Nephron progenitor cell (in vitro differentiated cells): ENCODE results near the gene ZNF646.

ENCODE experiments used
- DNase-seq: peaks from one replicate; pipeline ENCODE4 v3.0.0; 2021
- H3K27ac Mint-ChIP-seq: 2 replicates; pipeline ENCODE4 v1.8.0; 2021; ENCODE audit warnings: mild to moderate bottlenecking, moderate library complexity, mixed read lengths
- H3K27me3 Mint-ChIP-seq: 2 replicates; pipeline ENCODE4 v1.8.0; 2021; ENCODE audit warnings: mild to moderate bottlenecking, low read depth, mixed read lengths; ENCODE audit not compliant: poor library complexity
- H3K36me3 Mint-ChIP-seq: 2 replicates; pipeline ENCODE4 v1.8.0; 2021; ENCODE audit warnings: low read depth, mixed read lengths
- H3K4me1 Mint-ChIP-seq: 2 replicates; pipeline ENCODE4 v1.8.0; 2021; ENCODE audit warnings: mixed read lengths
- H3K4me3 Mint-ChIP-seq: 2 replicates; pipeline ENCODE4 v1.8.0; 2021; ENCODE audit warnings: mild to moderate bottlenecking, moderate library complexity, mixed read lengths
- H3K9me3 Mint-ChIP-seq: 2 replicates; pipeline ENCODE4 v1.8.0; 2021; ENCODE audit warnings: mild to moderate bottlenecking, moderate library complexity, mixed read lengths
- CTCF ChIP-seq: fragments of 200-600 bp; sonication (generic); IDR thresholded peaks from 2 replicates; pipeline ENCODE4 v1.5.0; 2021; ENCODE audit warnings: antibody characterized with exemption

The ZNF646 gene

GRCh38 chr16:31131416-31131815, 57.2 kb downstream of the ZNF646 start:
- H3K36me3 Mint-ChIP-seq: no peaks in the 10 kb centered on the region
- DNase-seq: no peak
- no peaks in the 10 kb centered on the region for H3K9me3 Mint-ChIP-seq
- H3K27me3 Mint-ChIP-seq: peaks cover 3% of the 10 kb centered on the region
- no peak for TF ChIP-seq CTCF
- H3K4me1 Mint-ChIP-seq: peaks cover 34% of the 10 kb centered on the region
- no peak overlapping the region for H3K4me3 Mint-ChIP-seq
- H3K27ac Mint-ChIP-seq: no peak overlapping the region

- Mint-ChIP-seq H3K4me3 (no peak overlapping the region), H3K27me3 (peaks cover 3% of the 10 kb centered on the region), H3K36me3 (no peaks in the 10 kb centered on the region), H3K9me3 (no peaks in the 10 kb centered on the region), H3K27ac (no peak overlapping the region), H3K4me1 (peaks cover 34% of the 10 kb centered on the region)
- no peak for DNase-seq
- no peak for TF ChIP-seq CTCF
Measured at GRCh38 chr16:31131841-31132271, 57.6 kb downstream of the ZNF646 start.

GRCh38 chr16:31132303-31132979, 58.2 kb downstream of the ZNF646 start:
- Mint-ChIP-seq H3K4me1 (peaks cover 34% of the 10 kb centered on the region), H3K36me3 (no peaks in the 10 kb centered on the region), H3K9me3 (no peaks in the 10 kb centered on the region), H3K27me3 (peaks cover 3% of the 10 kb centered on the region), H3K4me3 (no peak overlapping the region), H3K27ac (no peak overlapping the region)
- no peak for TF ChIP-seq CTCF
- no peak for DNase-seq

- no peak for TF ChIP-seq CTCF
- H3K4me1 Mint-ChIP-seq: peaks cover 35% of the 10 kb centered on the region
- no peak overlapping the region for H3K4me3 Mint-ChIP-seq
- no peak overlapping the region for H3K27ac Mint-ChIP-seq
- peaks cover 3% of the 10 kb centered on the region for H3K27me3 Mint-ChIP-seq
- H3K36me3 Mint-ChIP-seq: no peaks in the 10 kb centered on the region
- no peaks in the 10 kb centered on the region for H3K9me3 Mint-ChIP-seq
- DNase-seq: no peak
Measured at GRCh38 chr16:31133046-31133501, 58.9 kb downstream of the ZNF646 start.
